Caco-2 (cell line): Measurements from ENCODE around the gene KCNH8. TPM values are rescaled to one million over a fixed set of nuclear protein-coding genes. Genes with fewer than 3 reads are reported as not detected.

Experiments
- BruUV-seq: library from RNA; stranded (reverse); fragments of 400-500 nt; replicated peaks from 2 replicates; lab custom pipeline; 2021; lab: Mats Ljungman, UMichigan
- CTCF ChIA-PET: fragments of 300-600 bp; sonication (Branson Sonifier 250); formaldehyde crosslinking; loops from one replicate; lab custom pipeline; 2022; ENCODE audit warnings: antibody characterized with exemption; lab: Charles Lee
- POLR2A ChIA-PET: fragments of 300-600 bp; sonication (Branson Sonifier 250); formaldehyde crosslinking; loops from one replicate; lab custom pipeline; 2022; ENCODE audit warnings: antibody characterized with exemption; lab: Charles Lee
- DNase-seq, 2 experiments: peaks; one replicate each; pipeline versions ENCODE4 v3.0.0 to v3.0.0-alpha.2; 2020 to 2022
- H3K27me3 ChIP-seq: replicated peaks from 2 replicates; pipeline ENCODE4 v1.6.0; 2011; ENCODE audit warnings: low read length; ENCODE audit not compliant: control insufficient read depth, insufficient read depth
- H3K36me3 ChIP-seq: 2 replicates; pipeline ENCODE4 v1.5.1; 2011; ENCODE audit warnings: low read length; ENCODE audit not compliant: control insufficient read depth, insufficient read depth
- H3K4me1 ChIP-seq: fragments of 250-450 bp; sonication (Bioruptor Pico); 2 replicates; pipeline ENCODE4 v1.5.1; 2020; ENCODE audit warnings: mild to moderate bottlenecking
- H3K4me3 ChIP-seq: 2 replicates; pipeline ENCODE4 v1.5.1; 2011; ENCODE audit warnings: low read depth, mild to moderate bottlenecking, control low read depth, low read length
- H3K9me3 ChIP-seq: fragments of 250-450 bp; sonication (Bioruptor Pico); 2 replicates; pipeline ENCODE4 v1.5.1; 2020; ENCODE audit warnings: mild to moderate bottlenecking, moderate library complexity
- H3K27ac Mint-ChIP-seq: one replicate; pipeline ENCODE4 v1.8.0; 2022; ENCODE audit warnings: mixed read lengths; ENCODE audit not compliant: unreplicated experiment
- H3K27me3 Mint-ChIP-seq: one replicate; pipeline ENCODE4 v1.8.0; 2022; ENCODE audit warnings: mixed read lengths; ENCODE audit not compliant: insufficient read depth, unreplicated experiment
- H3K36me3 Mint-ChIP-seq: one replicate; pipeline ENCODE4 v1.8.0; 2022; ENCODE audit warnings: mild to moderate bottlenecking, mixed read lengths; ENCODE audit not compliant: insufficient read depth, unreplicated experiment
- H3K4me1 Mint-ChIP-seq: one replicate; pipeline ENCODE4 v1.8.0; 2022; ENCODE audit warnings: low read depth, mixed read lengths; ENCODE audit not compliant: unreplicated experiment
- H3K4me3 Mint-ChIP-seq: one replicate; pipeline ENCODE4 v1.8.0; 2022; ENCODE audit warnings: mild to moderate bottlenecking, moderate library complexity, mixed read lengths; ENCODE audit not compliant: unreplicated experiment
- H3K9me3 Mint-ChIP-seq: one replicate; pipeline ENCODE4 v1.8.0; 2022; ENCODE audit warnings: mixed read lengths; ENCODE audit not compliant: unreplicated experiment
- CTCF ChIP-seq, 2 experiments: fragments of 200-600 bp in 1 of 2; IDR thresholded peaks; 1 replicate in 1 of 2; 2 replicates in 1 of 2; pipeline versions ENCODE4 v1.5.1 to v1.8.0; 2011 to 2022; ENCODE audit warnings: antibody characterized with exemption in 1 of 2, control low read depth in 1 of 2, inconsistent platforms in 1 of 2, low read depth in 1 of 2, low read length in 1 of 2, mild to moderate bottlenecking in 1 of 2, moderate library complexity in 1 of 2; ENCODE audit not compliant: insufficient read depth in 1 of 2, severe bottlenecking in 1 of 2, unreplicated experiment in 1 of 2
- intact Hi-C: fragments of 100-400 bp; cut with micrococcal nuclease; formaldehyde crosslinking; loops from one replicate; pipeline ENCODE4 v1.10.0; 2022; ENCODE audit not compliant: unreplicated experiment
- total RNA-seq: library from RNA; stranded (reverse); gene quantifications from 2 replicates; pipeline ENCODE4 v1.2.3, GENCODE V29; 2022

The KCNH8 gene
- total RNA-seq, 1 experiment from 2014 or later, result 0.07 TPM

DNA sequence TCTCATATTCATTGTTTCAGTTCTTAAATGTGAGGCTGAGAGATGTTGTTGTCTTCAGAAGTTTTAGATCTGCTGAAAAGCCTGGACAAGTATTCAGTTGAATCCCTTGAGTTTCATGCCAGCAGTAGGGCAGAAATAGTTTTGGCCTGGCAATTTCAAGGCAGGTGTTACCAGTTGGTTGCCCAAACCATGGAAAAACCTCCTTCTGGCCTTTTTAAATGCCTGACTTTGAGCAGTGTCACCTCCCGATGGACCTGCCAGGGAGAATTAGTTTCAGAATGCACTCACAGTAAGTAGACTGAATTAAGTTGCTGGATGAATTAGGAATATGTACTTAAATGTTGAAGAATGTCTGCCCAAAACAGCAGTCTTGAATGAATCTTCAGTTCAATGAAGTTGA lies 383.1 kb downstream of the KCNH8 start:
- POLR2A ChIA-PET, result no interaction called here
- no peaks in the 10 kb centered on the region for H3K4me1 Mint-ChIP-seq
- H3K36me3 Mint-ChIP-seq, result no peaks in the 10 kb centered on the region
- no peak for DNase-seq
- Histone ChIP-seq H3K9me3 (no peaks in the 10 kb centered on the region), H3K27me3 (no peaks in the 10 kb centered on the region), H3K4me1 (no peaks in the 10 kb centered on the region), H3K36me3 (no peaks in the 10 kb centered on the region), H3K4me3 (no peak overlapping the region)
- no TSS peak for BruUV-seq
- no peaks in the 10 kb centered on the region for H3K9me3 Mint-ChIP-seq
- intact Hi-C loops, result no loop called here
- TF ChIP-seq CTCF (IDR thresholded peaks at IDR 0.05; ENCODE audit: insufficient read depth in 1 of 2, low read depth in 1 of 2, low read length in 1 of 2, severe bottlenecking in 1 of 2, unreplicated experiment in 1 of 2), result no peak
- no peak overlapping the region for H3K27ac Mint-ChIP-seq
- H3K4me3 Mint-ChIP-seq, result no peak overlapping the region
- H3K27me3 Mint-ChIP-seq, result peaks cover 4% of the 10 kb centered on the region
- CTCF ChIA-PET, result no interaction called here

DNA sequence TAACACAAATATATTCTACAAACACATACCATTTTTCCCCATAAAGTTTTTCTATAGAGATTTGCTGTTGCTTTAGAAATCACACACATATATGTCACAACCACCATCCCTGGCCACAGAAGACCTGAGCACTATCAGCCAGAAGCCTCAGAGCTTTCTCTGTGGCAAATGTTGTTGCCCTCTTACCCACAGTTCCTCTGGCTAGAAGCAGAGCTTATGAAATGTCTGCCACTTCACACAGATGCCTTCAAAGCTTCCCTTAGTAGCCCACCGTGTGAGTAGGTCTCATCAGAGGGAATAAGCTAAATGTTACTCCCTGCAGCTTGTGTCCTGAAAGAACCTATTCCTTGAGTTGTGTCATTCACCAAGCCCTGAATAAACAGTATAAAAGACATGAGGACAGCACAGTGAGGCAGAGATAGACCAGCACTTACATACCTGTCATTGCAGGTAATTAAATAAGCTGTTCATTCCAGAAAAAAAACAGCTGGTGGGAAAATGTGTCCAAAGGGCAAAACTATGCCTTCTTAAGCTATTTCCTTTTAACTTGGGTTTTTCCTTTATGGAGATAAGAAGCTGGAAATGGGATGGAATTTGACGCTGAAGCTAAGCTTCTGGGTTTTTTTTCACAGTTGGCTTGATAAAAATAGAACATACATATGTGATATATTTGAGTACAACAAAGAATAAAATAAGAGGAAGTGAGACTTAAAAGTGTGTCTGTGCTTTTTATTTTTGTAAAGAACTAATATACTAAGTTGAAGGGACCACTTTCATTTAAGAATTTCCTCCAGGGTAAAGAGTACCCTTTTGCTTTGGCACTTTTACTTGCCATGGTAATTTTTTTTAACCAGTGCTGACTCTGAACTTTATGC lies 391.4 kb downstream of the KCNH8 start:
- no peaks in the 10 kb centered on the region for H3K4me1 ChIP-seq
- intact Hi-C loops, result no loop called here
- Mint-ChIP-seq H3K27me3 (peaks cover 3% of the 10 kb centered on the region), H3K4me3 (no peak overlapping the region), H3K36me3 (no peaks in the 10 kb centered on the region), H3K27ac (no peak overlapping the region), H3K4me1 (no peaks in the 10 kb centered on the region), H3K9me3 (no peaks in the 10 kb centered on the region)
- TF ChIP-seq CTCF (IDR thresholded peaks at IDR 0.05; ENCODE audit: insufficient read depth in 1 of 2, low read depth in 1 of 2, low read length in 1 of 2, severe bottlenecking in 1 of 2, unreplicated experiment in 1 of 2), result no peak
- no peaks in the 10 kb centered on the region for H3K36me3 ChIP-seq
- CTCF ChIA-PET, result no interaction called here
- H3K4me3 ChIP-seq, result no peak overlapping the region
- POLR2A ChIA-PET, result no interaction called here
- no peak for DNase-seq
- H3K27me3 ChIP-seq, result no peaks in the 10 kb centered on the region
- H3K9me3 ChIP-seq, result no peaks in the 10 kb centered on the region
- no TSS peak for BruUV-seq

DNA sequence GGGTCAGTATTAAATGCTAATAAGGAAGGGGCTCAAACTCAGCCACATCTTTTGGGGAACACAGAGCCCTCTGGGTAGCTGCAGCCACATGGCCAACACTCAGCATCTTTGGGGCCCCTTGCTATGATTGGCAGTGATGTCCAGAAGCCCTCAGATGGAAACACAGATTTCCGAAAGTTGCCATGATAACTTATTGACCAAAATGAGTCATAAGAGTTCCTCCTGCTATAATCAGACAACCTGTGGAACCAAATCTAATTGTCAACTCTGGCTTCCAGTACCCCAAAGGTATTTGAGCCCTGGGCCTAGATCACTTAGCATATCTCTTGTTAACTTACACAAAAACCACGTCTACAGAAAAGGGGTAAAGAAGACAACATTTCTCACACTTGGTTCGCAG lies 392.2 kb downstream of the KCNH8 start:
- Histone ChIP-seq H3K36me3 (no peaks in the 10 kb centered on the region), H3K4me3 (no peak overlapping the region)
- intact Hi-C loops, result no loop called here

More for the DNA sequence above, 392.2 kb downstream of the KCNH8 start:
- H3K4me3 Mint-ChIP-seq, result no peak overlapping the region
- no peaks in the 10 kb centered on the region for H3K9me3 Mint-ChIP-seq
- CTCF ChIA-PET, result no interaction called here
- Histone ChIP-seq H3K4me1 (no peaks in the 10 kb centered on the region), H3K27me3 (no peaks in the 10 kb centered on the region), H3K9me3 (no peaks in the 10 kb centered on the region)
- no peak for DNase-seq
- BruUV-seq, result no TSS peak
- H3K27me3 Mint-ChIP-seq, result peaks cover 3% of the 10 kb centered on the region
- H3K27ac Mint-ChIP-seq, result no peak overlapping the region
- POLR2A ChIA-PET, result no interaction called here
- TF ChIP-seq CTCF (IDR thresholded peaks at IDR 0.05; ENCODE audit: insufficient read depth in 1 of 2, low read depth in 1 of 2, low read length in 1 of 2, severe bottlenecking in 1 of 2, unreplicated experiment in 1 of 2), result no peak
- no peaks in the 10 kb centered on the region for H3K4me1 Mint-ChIP-seq
- no peaks in the 10 kb centered on the region for H3K36me3 Mint-ChIP-seq
